ENCODE data around the gene C9. TPM values are rescaled to one million over a fixed set of nuclear protein-coding genes. Genes with fewer than 3 reads are reported as not detected.

Gene C9
- total and polyA plus RNA-seq, 7 donors, result 0.24 TPM; not detected in 6

GRCh38 chr5:39249564-39250274 lies 114.6 kb downstream of the C9 start:
- 54 to 68% (median 65%) methylated on average over 1 of the region's 1 CpG for WGBS, 3 donors
- ATAC-seq (no peak), DNase-seq (no peak)
- peaks cover 5% of the 10 kb centered on the region for H3K4me1 ChIP-seq
- intact Hi-C loops (cut with DNase I), result no loop called here
- TF ChIP-seq CTCF (IDR thresholded peaks at IDR 0.05), result no peak
- H3K27ac ChIP-seq, result no peak overlapping the region
- no peaks in the 10 kb centered on the region for H3K27me3 ChIP-seq (ENCODE audit: insufficient read depth in 3 of 3, low read length in 2 of 3)
- H3K4me3 ChIP-seq, result no peak overlapping the region
- no peaks in the 10 kb centered on the region for H3K36me3 ChIP-seq (ENCODE audit: insufficient read depth in 1 of 2, low read depth in 1 of 2)
- H3K9me3 ChIP-seq, result no peaks in the 10 kb centered on the region

- Histone ChIP-seq H3K36me3 (ENCODE audit: insufficient read depth in 1 of 2, low read depth in 1 of 2) (no peaks in the 10 kb centered on the region), H3K27ac (no peak overlapping the region), H3K9me3 (no peaks in the 10 kb centered on the region), H3K27me3 (ENCODE audit: insufficient read depth in 3 of 3, low read length in 2 of 3) (no peaks in the 10 kb centered on the region), H3K4me1 (no peaks in the 10 kb centered on the region), H3K4me3 (no peak overlapping the region)
- WGBS, 3 donors, result 69 to 79% (median 70%) methylated on average over 1 of the region's 1 CpG
- no peak for DNase-seq
- ATAC-seq, result no peak
- TF ChIP-seq CTCF (IDR thresholded peaks at IDR 0.05), result no peak
- intact Hi-C loops (cut with DNase I), result no loop called here
Measured at GRCh38 chr5:39249069-39249468, 115.2 kb downstream of the C9 start.

- TF ChIP-seq CTCF (IDR thresholded peaks at IDR 0.05), result no peak
- DNase-seq (no peak), ATAC-seq (no peak)
- peaks cover 5% of the 10 kb centered on the region for H3K9me3 ChIP-seq
- no peaks in the 10 kb centered on the region for H3K36me3 ChIP-seq (ENCODE audit: insufficient read depth in 1 of 2, low read depth in 1 of 2)
- H3K4me3 ChIP-seq, result no peak overlapping the region
- WGBS, 3 donors, result 79 to 90% (median 82%) methylated on average over 1 of the region's 1 CpG
- no peaks in the 10 kb centered on the region for H3K4me1 ChIP-seq
- H3K27ac ChIP-seq, result no peak overlapping the region
- intact Hi-C loops (cut with DNase I), result no loop called here
- H3K27me3 ChIP-seq (ENCODE audit: insufficient read depth in 3 of 3, low read length in 2 of 3), result no peaks in the 10 kb centered on the region
Measured at GRCh38 chr5:39240750-39241149, 123.5 kb downstream of the C9 start.

- intact Hi-C loops (cut with DNase I), result no loop called here
- H3K27ac ChIP-seq, result no peak overlapping the region
- ATAC-seq (no peak), DNase-seq (no peak)
- H3K27me3 ChIP-seq (ENCODE audit: insufficient read depth in 3 of 3, low read length in 2 of 3), result no peaks in the 10 kb centered on the region
- no peaks in the 10 kb centered on the region for H3K36me3 ChIP-seq (ENCODE audit: insufficient read depth in 1 of 2, low read depth in 1 of 2)
- 59 to 74% (median 63%) methylated on average over 3 of the region's 3 CpGs for WGBS, 3 donors
- peaks cover 5% of the 10 kb centered on the region for H3K9me3 ChIP-seq
- no peaks in the 10 kb centered on the region for H3K4me1 ChIP-seq
- H3K4me3 ChIP-seq, result no peak overlapping the region
- no peak for TF ChIP-seq CTCF (IDR thresholded peaks at IDR 0.05)
Measured at GRCh38 chr5:39238366-39239105, 125.8 kb downstream of the C9 start.

Measured in psoas muscle (tissue), 8 donors.